ENCODE measurements around the gene MAPT. TPM values are rescaled to one million over a fixed set of nuclear protein-coding genes. Genes with fewer than 3 reads are reported as not detected.
A peak's percentile ranks its signal among the peaks of the same experiment; 100 is the strongest.

Gene MAPT
- total and polyA plus RNA-seq, 2 of the 13 experiments (the other 11 are each of a cell fraction or from before 2014, with no cell fraction given), result 2.1 to 2.8 TPM

DNA sequence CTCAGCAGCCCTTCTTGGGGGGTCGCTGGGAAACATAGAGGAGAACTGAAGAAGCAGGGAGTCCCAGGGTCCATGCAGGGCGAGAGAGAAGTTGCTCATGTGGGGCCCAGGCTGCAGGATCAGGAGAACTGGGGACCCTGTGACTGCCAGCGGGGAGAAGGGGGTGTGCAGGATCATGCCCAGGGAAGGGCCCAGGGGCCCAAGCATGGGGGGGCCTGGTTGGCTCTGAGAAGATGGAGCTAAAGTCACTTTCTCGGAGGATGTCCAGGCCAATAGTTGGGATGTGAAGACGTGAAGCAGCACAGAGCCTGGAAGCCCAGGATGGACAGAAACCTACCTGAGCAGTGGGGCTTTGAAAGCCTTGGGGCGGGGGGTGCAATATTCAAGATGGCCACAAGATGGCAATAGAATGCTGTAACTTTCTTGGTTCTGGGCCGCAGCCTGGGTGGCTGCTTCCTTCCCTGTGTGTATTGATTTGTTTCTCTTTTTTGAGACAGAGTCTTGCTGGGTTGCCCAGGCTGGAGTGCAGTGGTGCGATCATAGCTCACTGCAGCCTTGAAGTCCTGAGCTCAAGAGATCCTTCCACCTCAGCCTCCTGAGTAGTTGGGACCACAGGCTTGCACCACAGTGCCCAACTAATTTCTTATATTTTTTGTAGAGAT is 108.1 kb downstream of the MAPT start (continued):
- no peak for TF ChIP-seq HHEX (CRISPR knock-in tag; IDR thresholded peaks at IDR 0.05)
- no peak for TF ChIP-seq ZNF773 (CRISPR knock-in tag; IDR thresholded peaks at IDR 0.05; ENCODE audit: borderline replicate concordance)
- no peak for TF ChIP-seq RARG (CRISPR knock-in tag; IDR thresholded peaks at IDR 0.05; ENCODE audit: low read depth)
- no peak for TF ChIP-seq SP2 (CRISPR knock-in tag; IDR thresholded peaks at IDR 0.05)
- TF ChIP-seq ZNF136 (CRISPR knock-in tag; IDR thresholded peaks at IDR 0.05; ENCODE audit: low read depth), result no peak
- TF ChIP-seq ZNF234 (CRISPR knock-in tag; conservative IDR thresholded peaks at IDR 0.05), result no peak
- TF ChIP-seq, protein P1, sequence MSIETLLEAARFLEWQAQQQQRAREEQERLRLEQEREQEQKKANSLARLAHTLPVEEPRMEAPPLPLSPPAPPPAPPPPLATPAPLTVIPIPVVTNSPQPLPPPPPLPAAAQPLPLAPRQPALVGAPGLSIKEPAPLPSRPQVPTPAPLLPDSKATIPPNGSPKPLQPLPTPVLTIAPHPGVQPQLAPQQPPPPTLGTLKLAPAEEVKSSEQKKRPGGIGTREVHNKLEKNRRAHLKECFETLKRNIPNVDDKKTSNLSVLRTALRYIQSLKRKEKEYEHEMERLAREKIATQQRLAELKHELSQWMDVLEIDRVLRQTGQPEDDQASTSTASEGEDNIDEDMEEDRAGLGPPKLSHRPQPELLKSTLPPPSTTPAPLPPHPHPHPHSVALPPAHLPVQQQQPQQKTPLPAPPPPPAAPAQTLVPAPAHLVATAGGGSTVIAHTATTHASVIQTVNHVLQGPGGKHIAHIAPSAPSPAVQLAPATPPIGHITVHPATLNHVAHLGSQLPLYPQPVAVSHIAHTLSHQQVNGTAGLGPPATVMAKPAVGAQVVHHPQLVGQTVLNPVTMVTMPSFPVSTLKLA (IDR thresholded peaks at IDR 0.05), result no peak
- TF ChIP-seq ZNF138 (CRISPR knock-in tag; IDR thresholded peaks at IDR 0.05; ENCODE audit: low read depth), result no peak
- TF ChIP-seq, protein P2, sequence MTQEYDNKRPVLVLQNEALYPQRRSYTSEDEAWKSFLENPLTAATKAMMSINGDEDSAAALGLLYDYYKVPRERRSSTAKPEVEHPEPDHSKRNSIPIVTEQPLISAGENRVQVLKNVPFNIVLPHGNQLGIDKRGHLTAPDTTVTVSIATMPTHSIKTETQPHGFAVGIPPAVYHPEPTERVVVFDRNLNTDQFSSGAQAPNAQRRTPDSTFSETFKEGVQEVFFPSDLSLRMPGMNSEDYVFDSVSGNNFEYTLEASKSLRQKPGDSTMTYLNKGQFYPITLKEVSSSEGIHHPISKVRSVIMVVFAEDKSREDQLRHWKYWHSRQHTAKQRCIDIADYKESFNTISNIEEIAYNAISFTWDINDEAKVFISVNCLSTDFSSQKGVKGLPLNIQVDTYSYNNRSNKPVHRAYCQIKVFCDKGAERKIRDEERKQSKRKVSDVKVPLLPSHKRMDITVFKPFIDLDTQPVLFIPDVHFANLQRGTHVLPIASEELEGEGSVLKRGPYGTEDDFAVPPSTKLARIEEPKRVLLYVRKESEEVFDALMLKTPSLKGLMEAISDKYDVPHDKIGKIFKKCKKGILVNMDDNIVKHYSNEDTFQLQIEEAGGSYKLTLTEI (CRISPR knock-in tag; conservative IDR thresholded peaks at IDR 0.05), result no peak
- no peak for TF ChIP-seq SUZ12 (IDR thresholded peaks at IDR 0.05; ENCODE audit: low read depth, low read length)
- no peak for TF ChIP-seq TBL1XR1 (IDR thresholded peaks at IDR 0.05; ENCODE audit: borderline replicate concordance, low read length, partially characterized antibody)
- TF ChIP-seq, protein P3, sequence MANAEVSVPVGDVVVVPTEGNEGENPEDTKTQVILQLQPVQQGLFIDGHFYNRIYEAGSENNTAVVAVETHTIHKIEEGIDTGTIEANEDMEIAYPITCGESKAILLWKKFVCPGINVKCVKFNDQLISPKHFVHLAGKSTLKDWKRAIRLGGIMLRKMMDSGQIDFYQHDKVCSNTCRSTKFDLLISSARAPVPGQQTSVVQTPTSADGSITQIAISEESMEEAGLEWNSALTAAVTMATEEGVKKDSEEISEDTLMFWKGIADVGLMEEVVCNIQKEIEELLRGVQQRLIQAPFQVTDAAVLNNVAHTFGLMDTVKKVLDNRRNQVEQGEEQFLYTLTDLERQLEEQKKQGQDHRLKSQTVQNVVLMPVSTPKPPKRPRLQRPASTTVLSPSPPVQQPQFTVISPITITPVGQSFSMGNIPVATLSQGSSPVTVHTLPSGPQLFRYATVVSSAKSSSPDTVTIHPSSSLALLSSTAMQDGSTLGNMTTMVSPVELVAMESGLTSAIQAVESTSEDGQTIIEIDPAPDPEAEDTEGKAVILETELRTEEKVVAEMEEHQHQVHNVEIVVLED (CRISPR knock-in tag; IDR thresholded peaks at IDR 0.05; ENCODE audit: borderline replicate concordance), result no peak
- TF ChIP-seq NFIC (IDR thresholded peaks at IDR 0.05; ENCODE audit: low read length), result no peak
- TF ChIP-seq ZNF713 (CRISPR knock-in tag; IDR thresholded peaks at IDR 0.05), result no peak
- TF ChIP-seq ZNF678 (CRISPR knock-in tag; IDR thresholded peaks at IDR 0.05), result no peak
- TF ChIP-seq, protein P4, sequence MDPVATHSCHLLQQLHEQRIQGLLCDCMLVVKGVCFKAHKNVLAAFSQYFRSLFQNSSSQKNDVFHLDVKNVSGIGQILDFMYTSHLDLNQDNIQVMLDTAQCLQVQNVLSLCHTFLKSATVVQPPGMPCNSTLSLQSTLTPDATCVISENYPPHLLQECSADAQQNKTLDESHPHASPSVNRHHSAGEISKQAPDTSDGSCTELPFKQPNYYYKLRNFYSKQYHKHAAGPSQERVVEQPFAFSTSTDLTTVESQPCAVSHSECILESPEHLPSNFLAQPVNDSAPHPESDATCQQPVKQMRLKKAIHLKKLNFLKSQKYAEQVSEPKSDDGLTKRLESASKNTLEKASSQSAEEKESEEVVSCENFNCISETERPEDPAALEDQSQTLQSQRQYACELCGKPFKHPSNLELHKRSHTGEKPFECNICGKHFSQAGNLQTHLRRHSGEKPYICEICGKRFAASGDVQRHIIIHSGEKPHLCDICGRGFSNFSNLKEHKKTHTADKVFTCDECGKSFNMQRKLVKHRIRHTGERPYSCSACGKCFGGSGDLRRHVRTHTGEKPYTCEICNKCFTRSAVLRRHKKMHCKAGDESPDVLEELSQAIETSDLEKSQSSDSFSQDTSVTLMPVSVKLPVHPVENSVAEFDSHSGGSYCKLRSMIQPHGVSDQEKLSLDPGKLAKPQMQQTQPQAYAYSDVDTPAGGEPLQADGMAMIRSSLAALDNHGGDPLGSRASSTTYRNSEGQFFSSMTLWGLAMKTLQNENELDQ (CRISPR knock-in tag; IDR thresholded peaks at IDR 0.05; ENCODE audit: borderline replicate concordance), result 0 out of 2 replicates have a peak, but pooled peaks have one; percentile 46
- 0 out of 2 replicates have a peak, but pooled peaks have one; percentile 58 for TF ChIP-seq MIXL1 (CRISPR knock-in tag; IDR thresholded peaks at IDR 0.05)
- TF ChIP-seq, protein P5, sequence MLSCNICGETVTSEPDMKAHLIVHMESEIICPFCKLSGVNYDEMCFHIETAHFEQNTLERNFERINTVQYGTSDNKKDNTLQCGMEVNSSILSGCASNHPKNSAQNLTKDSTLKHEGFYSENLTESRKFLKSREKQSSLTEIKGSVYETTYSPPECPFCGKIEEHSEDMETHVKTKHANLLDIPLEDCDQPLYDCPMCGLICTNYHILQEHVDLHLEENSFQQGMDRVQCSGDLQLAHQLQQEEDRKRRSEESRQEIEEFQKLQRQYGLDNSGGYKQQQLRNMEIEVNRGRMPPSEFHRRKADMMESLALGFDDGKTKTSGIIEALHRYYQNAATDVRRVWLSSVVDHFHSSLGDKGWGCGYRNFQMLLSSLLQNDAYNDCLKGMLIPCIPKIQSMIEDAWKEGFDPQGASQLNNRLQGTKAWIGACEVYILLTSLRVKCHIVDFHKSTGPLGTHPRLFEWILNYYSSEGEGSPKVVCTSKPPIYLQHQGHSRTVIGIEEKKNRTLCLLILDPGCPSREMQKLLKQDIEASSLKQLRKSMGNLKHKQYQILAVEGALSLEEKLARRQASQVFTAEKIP (CRISPR knock-in tag; IDR thresholded peaks at IDR 0.05; ENCODE audit: borderline replicate concordance), result peak; percentile 92; the same call in 1 of the 2 replicates
- TF ChIP-seq, protein P6, sequence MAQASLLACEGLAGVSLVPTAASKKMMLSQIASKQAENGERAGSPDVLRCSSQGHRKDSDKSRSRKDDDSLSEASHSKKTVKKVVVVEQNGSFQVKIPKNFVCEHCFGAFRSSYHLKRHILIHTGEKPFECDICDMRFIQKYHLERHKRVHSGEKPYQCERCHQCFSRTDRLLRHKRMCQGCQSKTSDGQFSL (CRISPR knock-in tag; IDR thresholded peaks at IDR 0.05), result peak; percentile 65; the same call in 1 of the 2 replicates
- no peak for TF ChIP-seq FOXP1 (IDR thresholded peaks at IDR 0.05)
- peak; percentile 28; the same call in 1 of the 2 replicates for TF ChIP-seq FOXP1 (CRISPR knock-in tag; IDR thresholded peaks at IDR 0.05)
- no peak for TF ChIP-seq ZSCAN25 (CRISPR knock-in tag; IDR thresholded peaks at IDR 0.05)

All from HepG2 (cell line).